Muscle of leg (tissue), 11 donors: ENCODE results near the gene GPM6B. TPM values are rescaled to one million over a fixed set of nuclear protein-coding genes. Genes with fewer than 3 reads are reported as not detected.
A peak's percentile ranks its signal among the peaks of the same experiment; 100 is the strongest.

Experiments used
- DNase-seq: peaks from one replicate; pipeline ENCODE4 v3.0.0; 2013
- H3K27ac ChIP-seq: one replicate; pipeline ENCODE4 v1.5.1; 2013; ENCODE audit warnings: mild to moderate bottlenecking, low read length, control low read depth
- H3K27me3 ChIP-seq: one replicate; pipeline ENCODE4 v1.6.1; 2013; ENCODE audit warnings: low read length; ENCODE audit not compliant: control insufficient read depth, insufficient read depth
- H3K36me3 ChIP-seq: one replicate; pipeline ENCODE4 v1.6.1; 2013; ENCODE audit warnings: low read length; ENCODE audit not compliant: control insufficient read depth, insufficient read depth
- H3K4me1 ChIP-seq: one replicate; pipeline ENCODE4 v1.6.1; 2013; ENCODE audit warnings: low read length; ENCODE audit not compliant: control insufficient read depth, insufficient read depth
- H3K4me3 ChIP-seq: one replicate; pipeline ENCODE4 v1.5.1; 2013; ENCODE audit warnings: low read length, control low read depth
- H3K9me3 ChIP-seq: replicated peaks from 2 replicates; pipeline ENCODE4 v1.6.1; 2013; ENCODE audit warnings: low read depth, low read length; ENCODE audit not compliant: control insufficient read depth
- WGBS: methylation state at CpG from one replicate; pipeline ENCODE4 v1.1.5; 2013; ENCODE audit warnings: missing lambda C conversion rate; ENCODE audit not compliant: insufficient coverage; 5-methylcytosine and 5-hydroxymethylcytosine counted together
- polyA plus RNA-seq, 8 donors: library from polyadenylated mRNA; unstranded; fragments of 120-200 nt; gene quantifications; one replicate each; pipeline versions ENCODE4 v1.2.1 to v1.2.3, GENCODE V29; 2013; ENCODE audit warnings: inconsistent platforms in 1 of 8, low replicate concordance in 1 of 8; ENCODE audit not compliant: insufficient read length in 8 of 8, insufficient read depth in 1 of 8
- total RNA-seq: library from RNA; stranded (reverse); fragments of 120-200 nt; gene quantifications from one replicate; pipeline ENCODE4 v1.2.4, GENCODE V29; 2013

GPM6B gene
- total and polyA plus RNA-seq, 9 donors: 15.5 to 40.7 (median 18.1) TPM

- H3K27me3 ChIP-seq: peaks cover 10% of the 10 kb centered on the region
- no peak overlapping the region for H3K4me3 ChIP-seq
- 76% methylated on average over 3 of the region's 8 CpGs for WGBS
- no peaks in the 10 kb centered on the region for H3K9me3 ChIP-seq
- H3K36me3 ChIP-seq: no peaks in the 10 kb centered on the region
- H3K27ac ChIP-seq: no peak overlapping the region
- no peak for DNase-seq
- H3K4me1 ChIP-seq: no peaks in the 10 kb centered on the region
Measured at GRCh38 chrX:13845721-13846378, 29.0 kb upstream of the GPM6B start.

DNA sequence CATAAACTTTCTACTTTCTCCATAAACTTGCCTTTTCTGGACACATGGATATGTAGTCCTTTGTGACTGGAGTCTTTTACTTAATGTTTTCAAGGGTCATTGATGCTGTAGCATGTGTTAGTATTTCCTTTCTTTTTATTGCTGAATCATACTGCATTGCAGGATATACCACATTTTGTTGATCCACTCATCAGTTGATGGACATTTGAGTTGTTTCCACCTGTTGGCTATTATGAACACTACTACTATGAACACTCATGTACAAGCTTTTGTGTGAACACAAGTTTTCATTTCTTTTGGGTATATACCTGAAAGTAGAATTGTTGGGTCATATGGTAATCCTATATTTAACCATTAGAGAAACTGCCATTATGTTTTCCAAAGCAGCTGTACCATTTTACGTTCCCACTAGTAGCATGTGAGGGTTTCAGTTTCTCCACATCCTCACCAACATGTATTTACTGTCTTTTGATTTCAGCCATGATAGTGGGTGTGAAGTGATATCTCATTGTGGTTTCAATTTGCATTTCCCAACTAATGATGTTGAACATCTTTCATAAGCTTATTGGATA, 26.3 kb upstream of the GPM6B start:
- WGBS: no CpG with 5 or more reads among the region's 1 CpG
- H3K4me3 ChIP-seq: no peak overlapping the region
- peaks cover 24% of the 10 kb centered on the region for H3K27me3 ChIP-seq
- no peaks in the 10 kb centered on the region for H3K4me1 ChIP-seq
- H3K9me3 ChIP-seq: no peaks in the 10 kb centered on the region
- H3K36me3 ChIP-seq: no peaks in the 10 kb centered on the region
- DNase-seq: no peak
- no peak overlapping the region for H3K27ac ChIP-seq

- H3K9me3 ChIP-seq: no peaks in the 10 kb centered on the region
- H3K27ac ChIP-seq: no peak overlapping the region
- H3K4me1 ChIP-seq: no peaks in the 10 kb centered on the region
- WGBS: no CpG with 5 or more reads among the region's 7 CpGs
- H3K4me3 ChIP-seq: no peak overlapping the region
- no peaks in the 10 kb centered on the region for H3K36me3 ChIP-seq
- H3K27me3 ChIP-seq: peaks cover 29% of the 10 kb centered on the region
- DNase-seq: no peak
Measured at GRCh38 chrX:13840121-13840520, 23.2 kb upstream of the GPM6B start.

DNA sequence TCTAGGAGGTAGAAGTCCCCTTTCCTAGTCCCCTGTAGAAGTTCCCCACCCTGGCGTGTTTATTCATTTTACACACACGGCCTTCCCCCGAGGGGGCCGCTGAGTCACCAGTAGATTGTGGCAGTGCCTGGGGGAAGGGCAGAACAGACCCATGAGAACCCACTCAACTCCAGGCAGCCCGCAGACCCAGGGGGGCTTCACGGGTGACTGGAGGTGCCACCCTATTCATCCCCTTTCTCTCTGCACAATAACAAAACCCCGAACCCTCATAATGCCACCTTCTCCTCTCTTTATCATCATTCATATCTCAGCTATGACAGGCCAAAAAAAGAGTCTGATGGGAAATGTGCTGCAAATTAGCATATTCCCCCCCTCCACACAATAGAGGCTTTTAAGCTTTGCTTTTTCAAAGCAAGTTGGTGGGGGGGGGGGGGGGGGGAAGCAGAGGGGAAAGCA, 20.4 kb upstream of the GPM6B start:
- Histone ChIP-seq H3K4me3 (no peak overlapping the region), H3K9me3 (no peaks in the 10 kb centered on the region), H3K27ac (no peak overlapping the region), H3K4me1 (no peaks in the 10 kb centered on the region), H3K36me3 (no peaks in the 10 kb centered on the region), H3K27me3 (peaks cover 40% of the 10 kb centered on the region)
- DNase-seq: peak; percentile 10
- 0% methylated on average over 1 of the region's 7 CpGs for WGBS

- Histone ChIP-seq H3K9me3 (no peaks in the 10 kb centered on the region), H3K36me3 (no peaks in the 10 kb centered on the region), H3K4me1 (no peaks in the 10 kb centered on the region), H3K4me3 (no peak overlapping the region), H3K27ac (no peak overlapping the region), H3K27me3 (peaks cover 38% of the 10 kb centered on the region)
- no peak for DNase-seq
- WGBS: 0% methylated on average over 1 of the region's 6 CpGs
Measured at GRCh38 chrX:13836575-13836974, 19.7 kb upstream of the GPM6B start.

GRCh38 chrX:13835825-13836224, 18.9 kb upstream of the GPM6B start:
- no peak for DNase-seq

DNA sequence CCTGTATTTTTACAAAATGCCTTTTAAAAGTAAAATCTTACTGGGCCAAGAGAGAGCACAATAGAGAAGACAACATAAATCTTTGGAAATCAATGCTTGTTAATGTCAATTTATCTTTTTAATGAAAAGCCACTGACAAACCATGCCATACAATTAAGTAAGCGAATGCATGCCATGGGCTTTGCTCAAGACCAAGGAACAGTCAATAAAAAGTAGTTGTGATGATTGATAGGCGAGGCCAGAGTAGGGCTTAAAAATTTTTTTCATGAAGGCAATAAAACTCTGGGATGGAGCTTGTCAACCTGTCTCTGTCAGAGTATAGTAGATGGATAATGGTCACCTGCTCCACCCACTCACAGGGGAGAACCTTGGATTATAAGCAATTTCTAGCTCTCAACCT, 17.5 kb upstream of the GPM6B start:
- Histone ChIP-seq H3K27me3 (peaks cover 40% of the 10 kb centered on the region), H3K4me1 (no peaks in the 10 kb centered on the region), H3K4me3 (no peak overlapping the region), H3K27ac (no peak overlapping the region), H3K36me3 (no peaks in the 10 kb centered on the region), H3K9me3 (no peaks in the 10 kb centered on the region)
- 100% methylated on average over 1 of the region's 2 CpGs for whole genome bisulfite sequencing
- DNase-seq: no peak

More at GRCh38 chrX:13835825-13836224, 18.9 kb upstream of the GPM6B start:
- no peaks in the 10 kb centered on the region for H3K36me3 ChIP-seq
- peaks cover 41% of the 10 kb centered on the region for H3K27me3 ChIP-seq
- H3K9me3 ChIP-seq: no peaks in the 10 kb centered on the region
- no peak overlapping the region for H3K27ac ChIP-seq
- WGBS: no CpG with 5 or more reads among the region's 4 CpGs
- no peaks in the 10 kb centered on the region for H3K4me1 ChIP-seq
- no peak overlapping the region for H3K4me3 ChIP-seq

DNA sequence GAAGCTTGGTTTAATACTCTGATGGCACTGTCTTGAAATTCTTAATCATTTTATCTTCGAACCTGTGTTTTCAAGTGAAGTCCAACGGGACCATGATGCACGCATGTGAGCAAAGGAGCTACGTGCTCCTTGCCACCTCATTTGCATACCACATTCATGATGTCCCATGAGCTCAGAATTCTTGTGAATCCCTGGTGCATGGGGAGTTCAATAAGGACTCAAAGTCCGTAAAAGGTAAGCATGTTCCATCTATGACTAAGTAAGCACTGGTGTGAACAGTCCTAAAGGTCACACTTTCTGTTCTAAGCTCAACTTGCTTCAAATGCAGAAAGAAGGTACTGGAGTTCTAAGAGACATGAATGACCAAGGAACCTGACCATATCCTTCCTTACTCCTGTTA, 13.1 kb upstream of the GPM6B start:
- 82% methylated on average over 4 of the region's 5 CpGs for WGBS
- Histone ChIP-seq H3K4me3 (no peak overlapping the region), H3K9me3 (no peaks in the 10 kb centered on the region), H3K27me3 (peaks cover 51% of the 10 kb centered on the region), H3K27ac (no peak overlapping the region), H3K4me1 (peaks cover 4% of the 10 kb centered on the region), H3K36me3 (no peaks in the 10 kb centered on the region)
- DNase-seq: no peak

DNA sequence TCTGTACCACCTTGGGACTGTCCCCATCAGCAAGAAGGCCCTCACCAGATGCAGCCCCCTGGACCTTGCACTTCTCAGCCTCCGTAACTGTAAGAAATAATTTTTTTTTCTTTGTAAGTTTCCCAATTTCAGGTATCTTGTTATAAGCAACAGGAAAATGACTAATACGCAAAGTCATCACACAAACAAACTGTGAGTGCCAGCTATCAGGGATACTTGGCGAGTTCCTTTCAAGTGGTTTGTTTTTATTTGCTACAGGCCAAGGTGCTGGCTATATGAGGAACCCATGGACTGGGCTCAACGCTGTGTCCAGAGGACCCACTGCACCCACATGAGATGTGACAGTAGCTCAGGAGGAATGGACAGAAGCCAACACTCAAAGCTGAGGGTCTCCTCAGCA, 11.5 kb upstream of the GPM6B start:
- WGBS: 100% methylated on average over 1 of the region's 4 CpGs
- Histone ChIP-seq H3K36me3 (no peaks in the 10 kb centered on the region), H3K9me3 (no peaks in the 10 kb centered on the region), H3K27me3 (peaks cover 45% of the 10 kb centered on the region), H3K27ac (no peak overlapping the region), H3K4me3 (no peak overlapping the region), H3K4me1 (peaks cover 4% of the 10 kb centered on the region)
- DNase-seq: no peak

DNA sequence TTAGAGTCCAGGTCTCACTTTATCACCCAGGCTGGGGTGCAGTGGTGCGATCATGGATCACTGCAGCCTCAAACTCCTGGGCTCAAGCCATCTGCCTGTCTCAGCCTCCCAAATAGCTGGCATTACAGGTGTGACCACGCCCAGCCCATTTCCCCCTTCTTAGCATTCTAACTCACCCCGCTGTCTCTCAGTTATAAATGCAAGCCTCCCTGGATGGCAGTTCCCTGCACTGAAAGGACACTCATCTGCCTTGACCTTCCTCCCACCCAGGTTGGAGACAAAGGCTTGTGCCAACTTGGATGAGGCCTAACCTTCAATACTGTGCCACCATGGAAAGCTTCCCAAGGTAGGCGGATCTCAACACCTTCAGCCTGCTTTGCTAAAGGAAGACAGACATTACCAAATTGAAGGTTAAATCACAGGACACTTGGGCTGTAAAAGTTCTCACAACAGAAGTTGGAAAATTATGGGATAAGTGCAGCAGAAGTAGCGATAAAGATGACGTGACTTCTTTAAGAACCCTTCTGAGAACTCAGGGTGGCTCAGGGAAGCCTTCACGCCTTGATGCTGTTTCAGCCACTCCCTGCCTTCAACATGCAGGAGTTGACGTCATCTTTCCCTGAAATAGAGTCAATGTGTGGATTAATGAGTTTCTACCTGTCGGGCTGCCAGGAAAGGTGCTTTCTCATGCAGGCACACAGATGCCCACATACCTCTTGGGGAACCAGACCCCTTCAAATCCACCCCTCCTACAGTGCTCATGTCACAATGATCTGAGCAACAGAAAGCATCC, 10.6 kb upstream of the GPM6B start:
- peaks cover 4% of the 10 kb centered on the region for H3K4me1 ChIP-seq

More for the DNA sequence above, 10.6 kb upstream of the GPM6B start:
- Histone ChIP-seq H3K4me3 (no peak overlapping the region), H3K36me3 (no peaks in the 10 kb centered on the region), H3K9me3 (no peaks in the 10 kb centered on the region), H3K27me3 (peaks cover 44% of the 10 kb centered on the region), H3K27ac (no peak overlapping the region)
- no peak for DNase-seq
- 94% methylated on average over 7 of the region's 9 CpGs for WGBS
